OCI-LY7 (cell line): ENCODE data around the gene POTEJ.
"Not testable (repeated sequence)": the region's sequence is repeated elsewhere in the genome, so short reads cannot be mapped to it uniquely, and the experiment has no call there.

Source experiments
- EZH2phosphoT487 ChIP-seq: fragments of 200-600 bp; sonication (generic); IDR thresholded peaks from 2 replicates; pipeline ENCODE4 v1.6.1; 2018; ENCODE audit warnings: low read depth, borderline replicate concordance, mild to moderate bottlenecking, mixed run types, antibody characterized with exemption, low read length, moderate library complexity, mixed read lengths
- TF ChIP-seq, protein P1 (sequence below): fragments of 200-600 bp; sonication (generic); conservative IDR thresholded peaks from 2 replicates; pipeline ENCODE4 v1.5.1; 2014; ENCODE audit warnings: mild to moderate bottlenecking, antibody characterized with exemption, low read length, moderate library complexity, mixed read lengths

DNA sequence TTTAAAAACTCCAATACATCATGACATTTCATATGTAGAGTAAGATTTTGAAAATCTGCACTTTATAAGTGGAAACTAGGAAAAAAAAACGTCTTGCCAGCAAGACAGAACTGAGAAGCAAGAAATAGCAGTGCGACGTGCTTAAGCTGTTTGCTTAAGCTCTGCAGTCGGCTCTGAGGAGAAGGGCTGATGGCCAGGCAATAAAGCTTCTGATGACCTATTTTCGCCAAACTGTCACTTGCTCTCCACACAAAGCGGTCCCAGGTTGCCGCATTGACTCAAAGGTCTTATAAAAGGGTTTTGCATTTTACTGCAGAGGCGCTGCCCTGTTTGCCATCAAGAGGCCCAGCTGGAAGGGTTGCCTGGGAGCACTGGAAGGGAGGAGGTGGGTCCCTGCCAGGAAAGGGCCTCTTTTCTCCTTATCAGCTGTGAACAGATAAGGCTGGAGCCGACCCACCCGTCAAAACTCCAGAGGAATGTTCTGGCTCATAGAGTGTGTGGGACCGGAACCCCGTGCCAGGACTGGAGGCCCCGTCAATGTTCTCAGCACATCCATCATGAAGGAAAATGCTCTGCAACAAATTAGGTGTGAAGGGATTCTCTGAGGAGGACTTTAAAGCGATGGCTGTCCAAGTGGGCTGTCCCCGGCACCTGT is 9.5 kb upstream of the POTEJ start:
- not testable (repeated sequence) for TF ChIP-seq EZH2phosphoT487
- TF ChIP-seq, protein P1, sequence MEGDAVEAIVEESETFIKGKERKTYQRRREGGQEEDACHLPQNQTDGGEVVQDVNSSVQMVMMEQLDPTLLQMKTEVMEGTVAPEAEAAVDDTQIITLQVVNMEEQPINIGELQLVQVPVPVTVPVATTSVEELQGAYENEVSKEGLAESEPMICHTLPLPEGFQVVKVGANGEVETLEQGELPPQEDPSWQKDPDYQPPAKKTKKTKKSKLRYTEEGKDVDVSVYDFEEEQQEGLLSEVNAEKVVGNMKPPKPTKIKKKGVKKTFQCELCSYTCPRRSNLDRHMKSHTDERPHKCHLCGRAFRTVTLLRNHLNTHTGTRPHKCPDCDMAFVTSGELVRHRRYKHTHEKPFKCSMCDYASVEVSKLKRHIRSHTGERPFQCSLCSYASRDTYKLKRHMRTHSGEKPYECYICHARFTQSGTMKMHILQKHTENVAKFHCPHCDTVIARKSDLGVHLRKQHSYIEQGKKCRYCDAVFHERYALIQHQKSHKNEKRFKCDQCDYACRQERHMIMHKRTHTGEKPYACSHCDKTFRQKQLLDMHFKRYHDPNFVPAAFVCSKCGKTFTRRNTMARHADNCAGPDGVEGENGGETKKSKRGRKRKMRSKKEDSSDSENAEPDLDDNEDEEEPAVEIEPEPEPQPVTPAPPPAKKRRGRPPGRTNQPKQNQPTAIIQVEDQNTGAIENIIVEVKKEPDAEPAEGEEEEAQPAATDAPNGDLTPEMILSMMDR: not testable (repeated sequence)
